HEK293T (cell line): Measurements from ENCODE around the gene KDM5A.

Experiments
- CTCF ChIA-PET: fragments of 350-600 bp; formaldehyde crosslinking; extraction: SDS; loops from one replicate; lab custom pipeline; 2021; ENCODE audit warnings: antibody characterized with exemption, inconsistent platforms; lab: Yijun Ruan, JAX
- POLR2A ChIA-PET: fragments of 350-600 bp; formaldehyde crosslinking; extraction: SDS; loops from one replicate; lab custom pipeline; 2020; ENCODE audit warnings: antibody characterized with exemption, inconsistent platforms; lab: Yijun Ruan, JAX
- DNase-seq: peaks from one replicate; pipeline ENCODE4 v3.0.0; 2012; ENCODE audit warnings: mixed read lengths; ENCODE audit errors: extremely low spot score
- ARNT ChIP-seq: fragments of 450-650 bp; IDR thresholded peaks from 2 replicates; pipeline ENCODE4 v1.6.1; 2017; ENCODE audit warnings: mild to moderate bottlenecking
- BHLHE40 ChIP-seq: fragments of 450-650 bp; IDR thresholded peaks from 2 replicates; pipeline ENCODE4 v1.6.1; 2016; ENCODE audit warnings: mild to moderate bottlenecking, moderate library complexity, borderline replicate concordance
- CTBP1 ChIP-seq: fragments of 450-650 bp; IDR thresholded peaks from 2 replicates; pipeline ENCODE4 v1.6.1; 2016; ENCODE audit warnings: borderline replicate concordance
- ELF4 ChIP-seq: fragments of 450-650 bp; IDR thresholded peaks from 2 replicates; pipeline ENCODE4 v1.6.1; 2017; ENCODE audit warnings: antibody characterized with exemption
- FOXA1 ChIP-seq: fragments of 450-650 bp; IDR thresholded peaks from 2 replicates; pipeline ENCODE4 v1.6.1; 2016; ENCODE audit warnings: mild to moderate bottlenecking
- FOXK2 ChIP-seq: fragments of 450-650 bp; IDR thresholded peaks from 2 replicates; pipeline ENCODE4 v1.6.1; 2016; ENCODE audit warnings: mild to moderate bottlenecking
- FOXM1 ChIP-seq: fragments of 450-650 bp; IDR thresholded peaks from 2 replicates; pipeline ENCODE4 v1.6.1; 2017; ENCODE audit warnings: mild to moderate bottlenecking, borderline replicate concordance
- HDGF ChIP-seq: fragments of 450-650 bp; IDR thresholded peaks from 2 replicates; pipeline ENCODE4 v1.6.1; 2017; ENCODE audit warnings: antibody characterized with exemption, borderline replicate concordance
- L3MBTL2 ChIP-seq: fragments of 450-650 bp; conservative IDR thresholded peaks from 2 replicates; pipeline ENCODE4 v1.6.1; 2016; ENCODE audit warnings: mild to moderate bottlenecking
- LEF1 ChIP-seq: fragments of 450-650 bp; IDR thresholded peaks from 2 replicates; pipeline ENCODE4 v1.6.1; 2017; ENCODE audit warnings: mild to moderate bottlenecking, borderline replicate concordance
- NFRKB ChIP-seq: fragments of 450-650 bp; IDR thresholded peaks from 2 replicates; pipeline ENCODE4 v1.6.1; 2016; ENCODE audit warnings: mild to moderate bottlenecking, moderate library complexity
- SP1 ChIP-seq: fragments of 450-650 bp; IDR thresholded peaks from 2 replicates; pipeline ENCODE4 v1.6.1; 2017
- SUZ12 ChIP-seq: fragments of 450-650 bp; IDR thresholded peaks from 2 replicates; pipeline ENCODE4 v1.6.1; 2016; ENCODE audit warnings: mild to moderate bottlenecking
- TARDBP ChIP-seq: fragments of 450-650 bp; IDR thresholded peaks from 2 replicates; pipeline ENCODE4 v1.6.1; 2016
- ZNF384 ChIP-seq: fragments of 450-650 bp; IDR thresholded peaks from 2 replicates; pipeline ENCODE4 v1.6.1; 2016
- TF ChIP-seq, protein P1 (sequence below): fragments of 450-650 bp; IDR thresholded peaks from 2 replicates; pipeline ENCODE4 v1.6.1; 2016

The KDM5A gene

DNA sequence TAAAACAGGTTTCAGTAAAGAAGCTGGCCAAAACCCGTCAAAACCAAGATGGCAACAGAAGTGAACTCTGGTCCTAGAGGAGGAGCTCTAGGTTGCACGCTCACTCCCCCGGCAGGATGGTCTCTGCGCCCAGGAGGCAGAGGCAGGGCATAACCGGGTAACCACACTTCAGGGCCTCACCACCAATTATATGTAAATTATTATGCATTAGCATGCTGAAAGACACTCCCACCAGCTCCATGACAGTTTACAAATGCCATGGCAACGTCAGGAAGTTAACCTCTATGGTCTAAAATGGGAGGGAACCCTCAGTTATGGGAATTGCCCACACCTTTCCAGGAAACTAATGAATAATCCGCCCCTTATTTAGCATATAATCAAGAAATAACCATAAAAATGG is 155.1 kb downstream of the KDM5A start:
- DNase-seq = no peak
- ChIA-PET CTCF (interaction anchor here (1.5 kb wide), 1 partner anchor 13 kb away, joined by 6 read pairs; no protein-coding TSS in a partner anchor), POLR2A (no interaction called here)
- no peak for TF ChIP-seq CTBP1
- TF ChIP-seq ZNF384 = no peak
- no peak for TF ChIP-seq SP1

DNA sequence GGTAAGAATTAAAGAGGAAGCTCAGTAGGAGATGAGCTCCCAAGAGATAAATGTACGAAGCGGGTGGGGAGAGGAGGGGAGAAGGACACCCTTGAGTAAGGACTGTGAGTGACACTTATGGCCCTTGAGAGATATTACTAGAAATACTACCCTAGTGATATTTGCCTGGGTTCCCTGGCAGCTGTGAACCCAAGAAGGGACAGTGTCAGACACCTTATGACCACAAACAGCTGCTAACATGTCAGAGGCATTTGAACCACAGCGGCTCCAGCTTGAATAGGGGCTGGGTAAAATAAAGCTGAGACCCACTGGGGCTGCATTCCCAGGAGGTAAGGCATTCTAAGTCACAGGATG is 155.5 kb downstream of the KDM5A start:
- CTCF ChIA-PET = interaction anchor here (1.5 kb wide), 1 partner anchor 12 kb away, joined by 6 read pairs; no protein-coding TSS in a partner anchor
- POLR2A ChIA-PET = no interaction called here
- TF ChIP-seq TARDBP (no peak), NFRKB (no peak), SUZ12 (no peak), SP1 (no peak), ELF4 (no peak), L3MBTL2 (no peak), ARNT (no peak), BHLHE40 (no peak), FOXK2 (no peak), CTBP1 (no peak), ZNF384 (no peak), FOXM1 (no peak), LEF1 (no peak), HDGF (no peak), FOXA1 (no peak)
- TF ChIP-seq, protein P1, sequence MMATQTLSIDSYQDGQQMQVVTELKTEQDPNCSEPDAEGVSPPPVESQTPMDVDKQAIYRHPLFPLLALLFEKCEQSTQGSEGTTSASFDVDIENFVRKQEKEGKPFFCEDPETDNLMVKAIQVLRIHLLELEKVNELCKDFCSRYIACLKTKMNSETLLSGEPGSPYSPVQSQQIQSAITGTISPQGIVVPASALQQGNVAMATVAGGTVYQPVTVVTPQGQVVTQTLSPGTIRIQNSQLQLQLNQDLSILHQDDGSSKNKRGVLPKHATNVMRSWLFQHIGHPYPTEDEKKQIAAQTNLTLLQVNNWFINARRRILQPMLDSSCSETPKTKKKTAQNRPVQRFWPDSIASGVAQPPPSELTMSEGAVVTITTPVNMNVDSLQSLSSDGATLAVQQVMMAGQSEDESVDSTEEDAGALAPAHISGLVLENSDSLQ = no peak
- DNase-seq = no peak

DNA sequence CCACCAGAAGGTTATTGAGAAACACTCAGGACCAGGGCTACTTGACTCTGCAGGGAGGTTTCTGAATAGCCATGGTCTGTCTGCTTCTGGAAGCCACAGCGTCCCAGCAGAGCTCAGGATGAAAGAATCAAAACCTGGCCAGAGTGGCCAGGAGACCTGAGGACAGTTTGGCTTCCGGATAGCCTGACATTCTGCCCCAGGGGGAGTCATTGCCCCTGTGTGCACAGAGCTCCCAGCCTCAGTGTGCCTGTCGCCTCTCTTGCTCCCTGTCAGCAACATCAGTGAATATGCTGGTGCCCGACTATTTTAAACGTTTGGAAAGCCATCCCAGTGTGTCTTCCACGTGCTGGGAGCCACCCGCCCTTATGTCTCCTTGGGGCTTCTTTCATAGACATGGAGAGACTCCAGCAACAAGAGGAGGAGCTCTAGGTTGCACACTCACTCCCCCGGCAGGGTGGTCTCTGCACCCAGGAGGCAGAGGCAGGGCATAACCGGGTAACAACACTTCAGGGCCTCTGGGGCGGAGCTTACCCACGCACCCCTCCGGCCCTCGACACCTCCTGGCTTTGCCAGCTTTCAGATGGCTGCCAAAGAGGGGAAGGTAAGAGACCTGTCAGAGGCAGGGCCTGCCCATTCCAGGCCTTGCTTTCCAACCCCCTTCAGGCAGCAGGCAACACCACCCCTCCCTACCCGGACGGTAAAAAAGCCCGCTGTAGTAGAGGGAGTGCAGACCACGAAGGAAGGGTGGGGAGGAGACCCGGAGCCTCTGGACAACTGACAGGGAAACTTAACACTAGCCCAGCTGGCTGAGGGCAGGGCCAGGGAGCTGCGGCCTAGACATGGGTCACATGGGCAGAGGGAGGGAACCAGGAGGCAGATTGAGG is 156.1 kb downstream of the KDM5A start:
- CTCF ChIA-PET = interaction anchor here (1.5 kb wide), 1 partner anchor 12 kb away, joined by 6 read pairs; no protein-coding TSS in a partner anchor
- POLR2A ChIA-PET = no interaction called here
- DNase-seq = no peak
- no peak for TF ChIP-seq ELF4
- no peak for TF ChIP-seq CTBP1
- TF ChIP-seq HDGF = no peak
- TF ChIP-seq FOXA1 = no peak
- TF ChIP-seq ARNT = no peak
- TF ChIP-seq FOXM1 = no peak
- TF ChIP-seq TARDBP = no peak
- no peak for TF ChIP-seq ZNF384
- no peak for TF ChIP-seq SP1

DNA sequence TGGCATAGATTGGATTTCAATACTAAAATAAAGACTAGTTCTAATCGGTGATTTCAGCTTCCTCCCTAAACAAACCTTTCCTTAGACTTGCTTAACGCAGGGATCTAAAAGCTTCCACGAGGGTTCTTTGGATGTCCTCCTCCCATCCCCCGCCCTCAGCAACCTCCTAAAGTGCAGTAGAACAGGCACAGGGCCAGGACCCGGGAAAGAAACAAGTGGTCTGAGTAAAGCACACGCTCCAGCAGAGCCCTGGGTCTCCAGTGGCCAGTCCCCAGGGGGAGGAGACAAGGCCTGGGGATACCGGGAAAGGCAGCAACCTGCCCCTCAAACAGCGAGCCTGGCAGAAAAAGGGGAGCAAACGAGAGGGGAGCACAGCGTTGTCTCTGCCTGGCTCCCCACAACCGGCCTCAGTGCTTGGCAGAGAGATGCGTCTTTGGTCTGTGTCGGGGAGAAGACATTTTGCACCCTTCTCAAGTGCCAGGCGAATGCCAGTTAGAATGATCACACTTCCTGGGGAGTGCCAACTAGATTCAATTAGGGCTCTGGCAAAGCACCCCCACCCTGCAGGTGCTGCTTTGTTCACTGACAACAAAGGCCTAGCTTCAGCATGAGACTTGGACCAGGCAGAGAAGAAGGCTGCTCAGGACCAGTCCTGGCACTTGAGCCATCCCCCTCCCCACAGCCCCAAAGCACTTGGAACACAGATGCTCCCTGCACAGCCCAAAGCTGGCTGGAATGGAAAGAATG is 158.0 kb downstream of the KDM5A start:
- CTCF ChIA-PET = interaction anchor here (0.9 to 2.2 kb wide), 2 partner anchors 11 kb away, joined by 3 to 7 read pairs; no protein-coding TSS in a partner anchor
- no peak for TF ChIP-seq FOXA1
- TF ChIP-seq HDGF = no peak
- TF ChIP-seq SUZ12 = no peak
- no peak for TF ChIP-seq NFRKB
- TF ChIP-seq, protein P1 = no peak
- TF ChIP-seq ELF4 = no peak
- TF ChIP-seq L3MBTL2 = no peak
- no peak for TF ChIP-seq ARNT
- TF ChIP-seq FOXK2 = no peak
- TF ChIP-seq CTBP1 = no peak
- no peak for TF ChIP-seq FOXM1
- no peak for TF ChIP-seq TARDBP
- no peak for TF ChIP-seq SP1
- no peak for TF ChIP-seq ZNF384
- POLR2A ChIA-PET = no interaction called here
- no peak for DNase-seq
